A549 (cell line): ENCODE data around the gene GOLGA6D. TPM values are rescaled to one million over a fixed set of nuclear protein-coding genes. Genes with fewer than 3 reads are reported as not detected.

Experiments
- ATAC-seq, 2 experiments: fragments of 200-7000 bp in 1 of 2; fragments of >200 bp in 1 of 2; cut with Nextera tagmentation in 1 of 2; cut with Tn5 transposase in 1 of 2; 3 replicates each; pipeline versions ENCODE4 v1.8.0 to v1.9.1; 2018 to 2020; ENCODE audit warnings: mild to moderate bottlenecking in 1 of 2, moderate library complexity in 1 of 2
- CTCF ChIA-PET: fragments of 300-600 bp; sonication (Branson Sonifier 250); formaldehyde crosslinking; extraction: SDS; loops from one replicate; lab custom pipeline; 2021; ENCODE audit warnings: antibody characterized with exemption, inconsistent platforms; lab: Yijun Ruan, JAX
- POLR2A ChIA-PET: fragments of 350-600 bp; formaldehyde crosslinking; extraction: SDS; loops from one replicate; lab custom pipeline; 2021; ENCODE audit warnings: antibody characterized with exemption, inconsistent platforms; lab: Yijun Ruan, JAX
- DNase-seq, 2 experiments: peaks; one replicate each; pipeline versions ENCODE4 v3.0.0 to v3.0.0-alpha.2; 2011 to 2016; ENCODE audit warnings: low read depth in 1 of 2, low spot score in 1 of 2
- FAIRE-seq: peaks from 2 replicates; lab custom pipeline; 2011; peaks lifted over from hg19 to GRCh38; lab: Jason Lieb, UNC
- H3K27ac ChIP-seq, 2 experiments: fragments of >200 bp; sonication (Bioruptor Twin); formaldehyde crosslinking; 3 replicates each; pipeline ENCODE4 v1.5.1; 2016 to 2017
- H3K4me1 ChIP-seq: fragments of >200 bp; sonication (Bioruptor Twin); formaldehyde crosslinking; 3 replicates; pipeline ENCODE4 v1.6.1; 2016
- H3K4me2 ChIP-seq: fragments of >200 bp; sonication (Bioruptor Twin); formaldehyde crosslinking; 3 replicates; pipeline ENCODE4 v1.6.1; 2016
- H3K4me3 ChIP-seq: fragments of >200 bp; sonication (Bioruptor Twin); formaldehyde crosslinking; 3 replicates; pipeline ENCODE4 v1.5.1; 2016
- H3K9me3 ChIP-seq: fragments of >200 bp; sonication (Bioruptor Twin); formaldehyde crosslinking; 3 replicates; pipeline ENCODE4 v1.6.1; 2016
- BHLHE40 ChIP-seq: IDR thresholded peaks from 2 replicates; pipeline ENCODE4 v1.6.1; 2012; ENCODE audit warnings: low read depth, low read length, inconsistent platforms
- CBX8 ChIP-seq: fragments of 200-600 bp; sonication (generic); IDR thresholded peaks from 2 replicates; pipeline ENCODE4 v1.6.1; 2016
- CHD4 ChIP-seq: fragments of 200-600 bp; sonication (generic); IDR thresholded peaks from 2 replicates; pipeline ENCODE4 v1.6.1; 2016; ENCODE audit warnings: antibody characterized with exemption, mild to moderate bottlenecking, borderline replicate concordance
- EP300 ChIP-seq, 2 experiments: fragments of >200 bp; sonication (Bioruptor Twin); formaldehyde crosslinking; IDR thresholded peaks; 2 replicates in 1 of 2; 3 replicates in 1 of 2; pipeline ENCODE4 v1.6.1; 2016 to 2017
- ESRRA ChIP-seq: fragments of 150-350 bp; IDR thresholded peaks from 2 replicates; pipeline ENCODE4 v1.6.1; 2014; ENCODE audit warnings: mild to moderate bottlenecking, low read length, borderline replicate concordance
- FOSL2 ChIP-seq, 2 experiments: fragments of 450-650 bp in 1 of 2; fragments of >200 bp in 1 of 2; sonication (Bioruptor Twin) in 1 of 2; formaldehyde crosslinking; IDR thresholded peaks; 2 replicates each; pipeline versions ENCODE4 v1.5.0 to v1.6.1; 2016 to 2020; ENCODE audit warnings: mild to moderate bottlenecking in 1 of 2, moderate library complexity in 1 of 2
- HOXA7 ChIP-seq: fragments of 250-450 bp; sonication (Bioruptor Pico); IDR thresholded peaks from 2 replicates; pipeline ENCODE4 v1.5.0; 2020; ENCODE audit warnings: mild to moderate bottlenecking, moderate library complexity
- KDM5A ChIP-seq: fragments of 200-600 bp; sonication (generic); IDR thresholded peaks from 2 replicates; pipeline ENCODE4 v1.6.1; 2016; ENCODE audit warnings: antibody characterized with exemption, mild to moderate bottlenecking
- MAZ ChIP-seq: fragments of 150-350 bp; IDR thresholded peaks from 2 replicates; pipeline ENCODE4 v1.6.1; 2014; ENCODE audit warnings: antibody characterized with exemption, low read depth, low read length, borderline replicate concordance
- NFE2L2 ChIP-seq: fragments of 150-350 bp; conservative IDR thresholded peaks from 2 replicates; pipeline ENCODE4 v1.6.1; 2014; ENCODE audit warnings: low read length
- NPAS2 ChIP-seq: fragments of 250-450 bp; sonication (Bioruptor Pico); IDR thresholded peaks from 2 replicates; pipeline ENCODE4 v1.8.0; 2022; ENCODE audit warnings: mild to moderate bottlenecking, moderate library complexity, borderline replicate concordance
- POLR2A ChIP-seq: IDR thresholded peaks from 2 replicates; pipeline ENCODE4 v1.6.1; 2012; ENCODE audit warnings: mild to moderate bottlenecking, low read length
- POLR2AphosphoS2 ChIP-seq: conservative IDR thresholded peaks from 2 replicates; pipeline ENCODE4 v1.6.1; 2012; ENCODE audit warnings: low read length, improper control_type of control experiment, inconsistent platforms
- RAD21 ChIP-seq, 2 experiments: fragments of >200 bp in 1 of 2; sonication (Bioruptor Twin) in 1 of 2; formaldehyde crosslinking in 1 of 2; IDR thresholded peaks in 1 of 2; conservative IDR thresholded peaks in 1 of 2; 2 replicates in 1 of 2; 3 replicates in 1 of 2; pipeline ENCODE4 v1.6.1; 2012 to 2018; ENCODE audit warnings: inconsistent platforms in 1 of 2
- RARB ChIP-seq: fragments of 250-450 bp; sonication (Bioruptor Pico); IDR thresholded peaks from 2 replicates; pipeline ENCODE4 v1.8.0; 2021; ENCODE audit warnings: mild to moderate bottlenecking, moderate library complexity
- RFX5 ChIP-seq: fragments of 450-650 bp; IDR thresholded peaks from 2 replicates; pipeline ENCODE4 v1.7.1; 2014; ENCODE audit warnings: antibody characterized with exemption, mild to moderate bottlenecking, moderate library complexity
- RNF2 ChIP-seq: fragments of 200-600 bp; sonication (generic); IDR thresholded peaks from 2 replicates; pipeline ENCODE4 v1.6.1; 2016; ENCODE audit warnings: low read depth, mild to moderate bottlenecking, antibody characterized with exemption, moderate library complexity, borderline replicate concordance
- SMC3 ChIP-seq: fragments of >200 bp; sonication (Bioruptor Twin); formaldehyde crosslinking; IDR thresholded peaks from 3 replicates; pipeline ENCODE4 v1.6.1; 2018; ENCODE audit warnings: inconsistent platforms
- SREBF2 ChIP-seq: fragments of 450-650 bp; IDR thresholded peaks from 2 replicates; pipeline ENCODE4 v1.6.1; 2014; ENCODE audit warnings: mild to moderate bottlenecking, moderate library complexity
- TP53 ChIP-seq: fragments of 250-450 bp; sonication (Bioruptor Pico); IDR thresholded peaks from 2 replicates; pipeline ENCODE4 v1.5.0; 2021; ENCODE audit warnings: mild to moderate bottlenecking, moderate library complexity
- ZC3H11A ChIP-seq: fragments of 450-650 bp; IDR thresholded peaks from 2 replicates; pipeline ENCODE4 v1.6.1; 2014; ENCODE audit warnings: antibody characterized with exemption, mild to moderate bottlenecking
- ZFP36 ChIP-seq: fragments of 450-650 bp; IDR thresholded peaks from 2 replicates; pipeline ENCODE4 v1.6.1; 2014; ENCODE audit warnings: borderline replicate concordance; ENCODE audit not compliant: partially characterized antibody
- WGBS: methylation state at CpG from one replicate; pipeline ENCODE4 v1.1.6; 2017; ENCODE audit errors: missing lambda C conversion rate; 5-methylcytosine and 5-hydroxymethylcytosine counted together
- polyA plus RNA-seq, 4 experiments: library from polyadenylated mRNA; depleted of rRNA in 3 of 4; stranded (reverse); fragments of >200 nt; fragmentation: RNase III in 1 of 4; extraction: RNeasy Plus Mini Kit Qiagen cat#74134 plus additional on column Dnase treatment in 1 of 4; gene quantifications; 2 replicates in 3 of 4; 3 replicates in 1 of 4; pipeline ENCODE4 v1.2.3, GENCODE V29; 2011 to 2017
- TF ChIP-seq, protein P1 (sequence below): IDR thresholded peaks from 2 replicates; pipeline ENCODE4 v1.6.1; 2012; ENCODE audit warnings: low read depth, borderline replicate concordance
- TF ChIP-seq, protein P2 (sequence below): fragments of 450-650 bp; IDR thresholded peaks from 2 replicates; pipeline ENCODE4 v1.6.1; 2014; ENCODE audit warnings: antibody characterized with exemption
- TF ChIP-seq, protein P3 (sequence below): fragments of 150-350 bp; IDR thresholded peaks from 2 replicates; pipeline ENCODE4 v1.6.1; 2014; ENCODE audit warnings: low read depth, mild to moderate bottlenecking, low read length
- TF ChIP-seq, protein P4 (sequence below): IDR thresholded peaks from 2 replicates; pipeline ENCODE4 v1.6.1; 2012
- TF ChIP-seq, protein P5 (sequence below): fragments of >200 bp; sonication (Bioruptor Twin); formaldehyde crosslinking; IDR thresholded peaks from 2 replicates; pipeline ENCODE4 v1.6.1; 2016
- TF ChIP-seq, protein P6 (sequence below): fragments of >200 bp; sonication (Bioruptor Twin); formaldehyde crosslinking; IDR thresholded peaks from 3 replicates; pipeline ENCODE4 v1.6.1; 2016
- TF ChIP-seq, protein P7 (sequence below): fragments of 250-450 bp; sonication (Bioruptor Pico); IDR thresholded peaks from 2 replicates; pipeline ENCODE4 v1.5.0; 2021; ENCODE audit warnings: mild to moderate bottlenecking, moderate library complexity, borderline replicate concordance

The GOLGA6D gene
- polyA plus RNA-seq, 2 of the 4 experiments (the other 2 are of a cell fraction): 0.03 to 0.05 TPM

DNA sequence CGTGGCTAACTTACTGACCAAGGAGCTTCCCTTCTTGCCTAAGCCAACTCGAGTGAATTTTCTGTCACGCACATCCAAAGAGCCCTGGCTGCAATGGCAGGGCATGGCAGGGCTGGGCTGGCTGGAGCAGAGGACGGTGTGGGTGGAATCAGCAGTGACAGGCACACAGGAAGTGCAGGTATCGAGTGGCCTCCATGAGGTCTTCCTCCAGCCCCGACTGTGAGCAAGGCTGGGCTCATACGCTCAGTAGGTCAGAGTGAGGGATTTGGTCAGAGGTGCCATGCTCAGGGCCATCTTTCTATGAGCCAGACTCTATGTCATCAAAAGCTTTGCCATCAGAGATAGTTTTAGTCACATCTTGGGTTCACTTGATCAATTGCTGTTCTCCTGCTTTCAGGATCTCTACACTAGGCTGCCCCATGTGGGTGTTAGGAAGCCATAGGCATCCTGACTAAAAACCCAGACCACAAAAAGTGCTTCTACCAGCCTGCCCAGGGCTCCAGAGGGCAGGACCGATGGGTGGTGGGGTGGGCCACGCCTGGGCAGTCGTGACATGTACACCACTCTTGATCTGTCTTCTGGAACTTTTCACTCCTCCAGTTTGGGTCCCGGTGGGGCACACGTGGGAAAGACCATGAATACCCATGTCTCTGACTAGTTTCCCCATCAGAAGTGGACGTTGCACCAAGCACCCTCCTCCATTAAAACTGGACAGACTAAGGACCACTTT is 30.6 kb downstream of the GOLGA6D start:
- no peak for FAIRE-seq
- TF ChIP-seq HOXA7 (CRISPR knock-in tag) (no peak), RARB (no peak), RNF2 (no peak), CBX8 (no peak), POLR2AphosphoS2 (no peak), KDM5A (no peak), MAZ (no peak), NPAS2 (no peak), POLR2A (no peak), SMC3 (no peak), TP53 (CRISPR knock-in tag) (no peak), SREBF2 (no peak), NFE2L2 (no peak), RAD21 (conservative IDR thresholded peaks at IDR 0.05 in 1 of 2, IDR thresholded peaks at IDR 0.05 in 1 of 2) (no peak), RFX5 (no peak)
- TF ChIP-seq, protein P1, sequence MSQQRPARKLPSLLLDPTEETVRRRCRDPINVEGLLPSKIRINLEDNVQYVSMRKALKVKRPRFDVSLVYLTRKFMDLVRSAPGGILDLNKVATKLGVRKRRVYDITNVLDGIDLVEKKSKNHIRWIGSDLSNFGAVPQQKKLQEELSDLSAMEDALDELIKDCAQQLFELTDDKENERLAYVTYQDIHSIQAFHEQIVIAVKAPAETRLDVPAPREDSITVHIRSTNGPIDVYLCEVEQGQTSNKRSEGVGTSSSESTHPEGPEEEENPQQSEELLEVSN: no peak
- TF ChIP-seq, protein P2, sequence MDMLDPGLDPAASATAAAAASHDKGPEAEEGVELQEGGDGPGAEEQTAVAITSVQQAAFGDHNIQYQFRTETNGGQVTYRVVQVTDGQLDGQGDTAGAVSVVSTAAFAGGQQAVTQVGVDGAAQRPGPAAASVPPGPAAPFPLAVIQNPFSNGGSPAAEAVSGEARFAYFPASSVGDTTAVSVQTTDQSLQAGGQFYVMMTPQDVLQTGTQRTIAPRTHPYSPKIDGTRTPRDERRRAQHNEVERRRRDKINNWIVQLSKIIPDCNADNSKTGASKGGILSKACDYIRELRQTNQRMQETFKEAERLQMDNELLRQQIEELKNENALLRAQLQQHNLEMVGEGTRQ: no peak
- TF ChIP-seq, protein P3, sequence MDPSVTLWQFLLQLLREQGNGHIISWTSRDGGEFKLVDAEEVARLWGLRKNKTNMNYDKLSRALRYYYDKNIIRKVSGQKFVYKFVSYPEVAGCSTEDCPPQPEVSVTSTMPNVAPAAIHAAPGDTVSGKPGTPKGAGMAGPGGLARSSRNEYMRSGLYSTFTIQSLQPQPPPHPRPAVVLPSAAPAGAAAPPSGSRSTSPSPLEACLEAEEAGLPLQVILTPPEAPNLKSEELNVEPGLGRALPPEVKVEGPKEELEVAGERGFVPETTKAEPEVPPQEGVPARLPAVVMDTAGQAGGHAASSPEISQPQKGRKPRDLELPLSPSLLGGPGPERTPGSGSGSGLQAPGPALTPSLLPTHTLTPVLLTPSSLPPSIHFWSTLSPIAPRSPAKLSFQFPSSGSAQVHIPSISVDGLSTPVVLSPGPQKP: no peak
- TF ChIP-seq, protein P4, sequence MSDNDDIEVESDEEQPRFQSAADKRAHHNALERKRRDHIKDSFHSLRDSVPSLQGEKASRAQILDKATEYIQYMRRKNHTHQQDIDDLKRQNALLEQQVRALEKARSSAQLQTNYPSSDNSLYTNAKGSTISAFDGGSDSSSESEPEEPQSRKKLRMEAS: no peak
- no peaks in the 10 kb centered on the region for H3K9me3 ChIP-seq

DNA sequence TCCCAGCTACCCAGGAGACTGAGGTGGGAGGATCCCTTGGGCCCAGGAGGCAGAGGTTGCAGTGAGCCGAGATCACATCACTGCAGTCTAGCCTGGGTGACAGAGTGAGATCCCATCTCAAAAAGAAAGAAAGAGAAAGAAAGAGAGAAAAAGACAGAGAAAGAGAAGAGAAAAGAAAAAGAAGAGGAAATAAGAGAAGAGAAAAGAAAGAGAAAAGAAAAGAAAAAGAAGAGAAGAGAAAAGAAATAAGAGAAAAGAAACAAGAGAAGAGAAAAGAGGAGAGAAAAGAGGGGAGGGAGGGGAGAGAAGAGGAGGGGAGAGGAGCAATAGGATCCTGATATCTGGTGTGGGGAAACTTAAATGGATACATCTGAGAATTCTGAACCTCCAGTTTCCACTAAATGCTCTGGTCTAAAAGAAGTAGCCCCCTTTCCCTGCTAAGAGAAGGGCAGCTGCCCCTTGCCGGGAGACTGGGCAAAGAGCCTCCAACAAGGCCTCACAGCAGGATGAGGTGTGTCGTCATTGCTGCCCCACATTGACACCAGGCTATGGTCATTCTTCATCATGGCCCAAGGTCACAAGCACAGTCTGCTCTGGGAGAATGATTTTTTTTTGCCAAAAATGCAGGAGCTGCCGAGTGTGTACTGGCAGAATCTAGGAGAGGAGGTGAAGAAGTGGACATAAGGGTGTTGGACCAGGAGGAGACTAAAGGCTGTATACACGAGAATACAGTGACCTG is 32.1 kb downstream of the GOLGA6D start:
- ChIA-PET POLR2A (no interaction called here), CTCF (interaction anchor here (1.1 to 2.2 kb wide), 3 partner anchors 111 to 545 kb away, joined by 4 to 5 read pairs (median 4); no protein-coding TSS in a partner anchor)
- Histone ChIP-seq H3K27ac (no peak overlapping the region), H3K9me3 (no peaks in the 10 kb centered on the region), H3K4me3 (no peak overlapping the region), H3K4me1 (no peaks in the 10 kb centered on the region), H3K4me2 (no peak overlapping the region)
- DNase-seq (no peak), FAIRE-seq (no peak), ATAC-seq (no peak; a peak in 1 of 6 replicates)
- TF ChIP-seq, protein P5, sequence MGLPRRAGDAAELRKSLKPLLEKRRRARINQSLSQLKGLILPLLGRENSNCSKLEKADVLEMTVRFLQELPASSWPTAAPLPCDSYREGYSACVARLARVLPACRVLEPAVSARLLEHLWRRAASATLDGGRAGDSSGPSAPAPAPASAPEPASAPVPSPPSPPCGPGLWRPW: no peak
- TF ChIP-seq ZC3H11A (no peak), EP300 (IDR thresholded peaks at IDR 0.05) (no peak), KDM5A (no peak), CHD4 (no peak), NPAS2 (no peak), BHLHE40 (no peak), ESRRA (no peak), FOSL2 (IDR thresholded peaks at IDR 0.05) (no peak), FOSL2 (CRISPR knock-in tag; IDR thresholded peaks at IDR 0.05) (no peak), ZFP36 (no peak), MAZ (no peak)
- TF ChIP-seq, protein P6, sequence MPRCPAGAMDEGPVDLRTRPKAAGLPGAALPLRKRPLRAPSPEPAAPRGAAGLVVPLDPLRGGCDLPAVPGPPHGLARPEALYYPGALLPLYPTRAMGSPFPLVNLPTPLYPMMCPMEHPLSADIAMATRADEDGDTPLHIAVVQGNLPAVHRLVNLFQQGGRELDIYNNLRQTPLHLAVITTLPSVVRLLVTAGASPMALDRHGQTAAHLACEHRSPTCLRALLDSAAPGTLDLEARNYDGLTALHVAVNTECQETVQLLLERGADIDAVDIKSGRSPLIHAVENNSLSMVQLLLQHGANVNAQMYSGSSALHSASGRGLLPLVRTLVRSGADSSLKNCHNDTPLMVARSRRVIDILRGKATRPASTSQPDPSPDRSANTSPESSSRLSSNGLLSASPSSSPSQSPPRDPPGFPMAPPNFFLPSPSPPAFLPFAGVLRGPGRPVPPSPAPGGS: no peak
- TF ChIP-seq, protein P7, sequence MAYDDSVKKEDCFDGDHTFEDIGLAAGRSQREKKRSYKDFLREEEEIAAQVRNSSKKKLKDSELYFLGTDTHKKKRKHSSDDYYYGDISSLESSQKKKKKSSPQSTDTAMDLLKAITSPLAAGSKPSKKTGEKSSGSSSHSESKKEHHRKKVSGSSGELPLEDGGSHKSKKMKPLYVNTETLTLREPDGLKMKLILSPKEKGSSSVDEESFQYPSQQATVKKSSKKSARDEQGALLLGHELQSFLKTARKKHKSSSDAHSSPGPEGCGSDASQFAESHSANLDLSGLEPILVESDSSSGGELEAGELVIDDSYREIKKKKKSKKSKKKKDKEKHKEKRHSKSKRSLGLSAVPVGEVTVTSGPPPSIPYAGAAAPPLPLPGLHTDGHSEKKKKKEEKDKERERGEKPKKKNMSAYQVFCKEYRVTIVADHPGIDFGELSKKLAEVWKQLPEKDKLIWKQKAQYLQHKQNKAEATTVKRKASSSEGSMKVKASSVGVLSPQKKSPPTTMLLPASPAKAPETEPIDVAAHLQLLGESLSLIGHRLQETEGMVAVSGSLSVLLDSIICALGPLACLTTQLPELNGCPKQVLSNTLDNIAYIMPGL (CRISPR knock-in tag): no peak
- 55% methylated on average over 5 of the region's 5 CpGs for WGBS

More for the DNA sequence above, 30.6 kb downstream of the GOLGA6D start:
- ATAC-seq (no peak), DNase-seq (no peak)
- Histone ChIP-seq H3K4me1 (no peaks in the 10 kb centered on the region), H3K4me2 (no peak overlapping the region), H3K27ac (no peak overlapping the region), H3K4me3 (no peak overlapping the region)
- POLR2A ChIA-PET: no interaction called here
- CTCF ChIA-PET: interaction anchor here (0.7 to 2.2 kb wide), 4 partner anchors 17 to 543 kb away, joined by 3 to 5 read pairs (median 4); no protein-coding TSS in a partner anchor
- 66% methylated on average over 13 of the region's 13 CpGs for WGBS
